GM19467 (cell line): ENCODE measurements around the gene TMEM225B.
"Not testable (repeated sequence)": the region's sequence is repeated elsewhere in the genome, so short reads cannot be mapped to it uniquely, and the experiment has no call there.

Experiments used
- ATAC-seq: cut with Tn5 transposase; IDR thresholded peaks from one replicate; pipeline ENCODE4 v1.9.1; 2021; ENCODE audit warnings: mild to moderate bottlenecking, moderate library complexity; ENCODE audit not compliant: unreplicated experiment

TMEM225B gene

DNA sequence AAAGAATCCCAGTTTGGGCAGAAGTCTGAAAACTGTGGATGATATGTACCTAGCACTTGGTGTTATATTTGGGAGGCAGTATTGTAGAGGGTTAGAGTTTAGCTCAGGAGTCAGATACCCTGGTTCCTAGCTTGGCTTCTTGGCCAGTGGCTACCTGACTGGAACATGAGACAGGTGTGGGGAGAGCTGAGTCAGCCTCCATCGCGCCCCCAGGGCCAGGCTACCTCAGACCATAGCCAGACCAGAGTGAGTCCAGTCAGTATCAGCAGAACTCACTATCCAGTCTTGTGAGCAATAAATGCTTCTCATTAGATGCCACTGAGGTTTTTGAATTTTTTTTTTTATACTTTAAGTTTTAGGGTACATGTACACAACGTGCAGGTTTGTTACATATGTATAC lies 55.7 kb downstream of the TMEM225B start:
- no peak for ATAC-seq

DNA sequence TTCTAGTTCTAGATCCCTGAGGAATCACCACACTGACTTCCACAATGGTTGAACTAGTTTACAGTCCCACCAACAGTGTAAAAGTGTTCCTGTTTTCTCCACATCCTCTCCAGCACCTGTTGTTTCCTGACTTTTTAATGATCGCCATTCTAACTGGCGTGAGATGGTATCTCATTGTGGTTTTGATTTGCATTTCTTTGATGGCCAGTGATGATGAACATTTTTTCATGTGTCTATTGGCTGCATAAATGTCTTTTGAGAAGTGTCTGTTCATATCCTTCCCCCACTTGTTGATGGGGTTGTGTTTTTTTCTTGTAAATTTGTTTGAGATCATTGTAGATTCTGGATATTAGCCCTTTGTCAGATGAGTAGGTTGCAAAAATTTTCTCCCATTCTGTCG lies 56.6 kb downstream of the TMEM225B start:
- not testable (repeated sequence) for ATAC-seq

DNA sequence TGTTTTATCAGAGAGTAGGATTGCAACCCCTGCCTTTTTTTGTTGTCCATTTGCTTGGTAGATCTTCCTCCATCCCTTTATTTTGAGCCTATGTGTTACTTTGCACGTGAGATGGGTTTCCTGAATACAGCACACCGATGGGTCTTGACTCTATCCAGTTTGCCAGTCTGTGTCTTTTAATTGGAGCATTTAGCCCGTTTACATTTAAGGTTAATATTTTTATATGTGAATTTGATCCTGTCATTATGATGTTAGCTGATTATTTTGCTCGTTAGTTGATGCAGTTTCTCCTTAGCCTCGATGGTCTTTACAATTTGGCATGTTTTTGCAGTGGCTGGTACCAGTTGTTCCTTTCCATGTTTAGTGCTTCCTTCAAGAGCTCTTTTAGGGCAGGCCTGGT lies 59.8 kb downstream of the TMEM225B start:
- ATAC-seq = not testable (repeated sequence)
